ENCODE data around the gene NDE1.

DNA sequence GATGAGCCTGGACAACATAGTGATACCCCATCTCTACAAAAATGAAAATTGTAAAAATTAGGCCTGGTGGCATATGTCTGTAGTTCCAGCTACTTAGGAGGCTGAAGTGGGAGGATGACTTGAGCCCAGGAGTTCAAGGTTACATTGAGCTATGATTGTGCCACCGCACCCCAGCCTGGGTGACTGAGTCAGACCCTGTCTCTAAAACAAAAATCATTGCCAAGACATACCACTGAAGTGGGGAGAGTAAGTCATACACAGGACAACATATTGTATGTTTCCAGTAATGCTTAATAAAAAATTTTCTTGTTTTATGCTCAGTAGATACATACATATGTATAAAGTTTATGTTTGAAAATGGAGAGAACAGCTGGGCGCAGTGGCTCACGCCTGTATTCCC, 39.2 kb downstream of the NDE1 start:
- TF ChIP-seq, protein P1, sequence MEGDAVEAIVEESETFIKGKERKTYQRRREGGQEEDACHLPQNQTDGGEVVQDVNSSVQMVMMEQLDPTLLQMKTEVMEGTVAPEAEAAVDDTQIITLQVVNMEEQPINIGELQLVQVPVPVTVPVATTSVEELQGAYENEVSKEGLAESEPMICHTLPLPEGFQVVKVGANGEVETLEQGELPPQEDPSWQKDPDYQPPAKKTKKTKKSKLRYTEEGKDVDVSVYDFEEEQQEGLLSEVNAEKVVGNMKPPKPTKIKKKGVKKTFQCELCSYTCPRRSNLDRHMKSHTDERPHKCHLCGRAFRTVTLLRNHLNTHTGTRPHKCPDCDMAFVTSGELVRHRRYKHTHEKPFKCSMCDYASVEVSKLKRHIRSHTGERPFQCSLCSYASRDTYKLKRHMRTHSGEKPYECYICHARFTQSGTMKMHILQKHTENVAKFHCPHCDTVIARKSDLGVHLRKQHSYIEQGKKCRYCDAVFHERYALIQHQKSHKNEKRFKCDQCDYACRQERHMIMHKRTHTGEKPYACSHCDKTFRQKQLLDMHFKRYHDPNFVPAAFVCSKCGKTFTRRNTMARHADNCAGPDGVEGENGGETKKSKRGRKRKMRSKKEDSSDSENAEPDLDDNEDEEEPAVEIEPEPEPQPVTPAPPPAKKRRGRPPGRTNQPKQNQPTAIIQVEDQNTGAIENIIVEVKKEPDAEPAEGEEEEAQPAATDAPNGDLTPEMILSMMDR (IDR thresholded peaks at IDR 0.05; ENCODE audit: low read length): no peak
- no peak for TF ChIP-seq EZH2 (optimal IDR thresholded peaks at IDR 0.05; ENCODE audit: low read depth, low read length)
- no peak for TF ChIP-seq EZH2phosphoT487 (IDR thresholded peaks at IDR 0.05; ENCODE audit: low read length)
